ENCODE results near the gene GRIN1.

The GRIN1 gene

GRCh38 chr9:137162505-137163364 lies 23.8 kb downstream of the GRIN1 start:
- peak overlapping the region; percentile 10 for H3K4me3 ChIP-seq (ENCODE audit: low read depth, low read length)
- TF ChIP-seq, protein P1, sequence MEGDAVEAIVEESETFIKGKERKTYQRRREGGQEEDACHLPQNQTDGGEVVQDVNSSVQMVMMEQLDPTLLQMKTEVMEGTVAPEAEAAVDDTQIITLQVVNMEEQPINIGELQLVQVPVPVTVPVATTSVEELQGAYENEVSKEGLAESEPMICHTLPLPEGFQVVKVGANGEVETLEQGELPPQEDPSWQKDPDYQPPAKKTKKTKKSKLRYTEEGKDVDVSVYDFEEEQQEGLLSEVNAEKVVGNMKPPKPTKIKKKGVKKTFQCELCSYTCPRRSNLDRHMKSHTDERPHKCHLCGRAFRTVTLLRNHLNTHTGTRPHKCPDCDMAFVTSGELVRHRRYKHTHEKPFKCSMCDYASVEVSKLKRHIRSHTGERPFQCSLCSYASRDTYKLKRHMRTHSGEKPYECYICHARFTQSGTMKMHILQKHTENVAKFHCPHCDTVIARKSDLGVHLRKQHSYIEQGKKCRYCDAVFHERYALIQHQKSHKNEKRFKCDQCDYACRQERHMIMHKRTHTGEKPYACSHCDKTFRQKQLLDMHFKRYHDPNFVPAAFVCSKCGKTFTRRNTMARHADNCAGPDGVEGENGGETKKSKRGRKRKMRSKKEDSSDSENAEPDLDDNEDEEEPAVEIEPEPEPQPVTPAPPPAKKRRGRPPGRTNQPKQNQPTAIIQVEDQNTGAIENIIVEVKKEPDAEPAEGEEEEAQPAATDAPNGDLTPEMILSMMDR (IDR thresholded peaks at IDR 0.05; ENCODE audit: low read depth, low read length, missing control alignments) = no peak
- DNase-seq (ENCODE audit: low read depth) = no peak
- in situ Hi-C loops (cut with HindIII; ENCODE audit: low sequenced_read_pairs) = no loop called here

GRCh38 chr9:137163365-137163715 lies 24.4 kb downstream of the GRIN1 start:
- peak overlapping the region; percentile 10 for H3K4me3 ChIP-seq (ENCODE audit: low read depth, low read length)
- TF ChIP-seq, protein P1 (IDR thresholded peaks at IDR 0.05; ENCODE audit: low read depth, low read length, missing control alignments) = no peak
- in situ Hi-C loops (cut with HindIII; ENCODE audit: low sequenced_read_pairs) = no loop called here
- no peak for DNase-seq (ENCODE audit: low read depth)

- TF ChIP-seq, protein P1 (IDR thresholded peaks at IDR 0.05; ENCODE audit: low read depth, low read length, missing control alignments) = no peak
- in situ Hi-C loops (cut with HindIII; ENCODE audit: low sequenced_read_pairs) = no loop called here
- H3K4me3 ChIP-seq (ENCODE audit: low read depth, low read length) = no peak overlapping the region
- DNase-seq (ENCODE audit: low read depth) = no peak
These were observed 24.9 kb downstream of the GRIN1 start for GRCh38 chr9:137163805-137164204.

DNA sequence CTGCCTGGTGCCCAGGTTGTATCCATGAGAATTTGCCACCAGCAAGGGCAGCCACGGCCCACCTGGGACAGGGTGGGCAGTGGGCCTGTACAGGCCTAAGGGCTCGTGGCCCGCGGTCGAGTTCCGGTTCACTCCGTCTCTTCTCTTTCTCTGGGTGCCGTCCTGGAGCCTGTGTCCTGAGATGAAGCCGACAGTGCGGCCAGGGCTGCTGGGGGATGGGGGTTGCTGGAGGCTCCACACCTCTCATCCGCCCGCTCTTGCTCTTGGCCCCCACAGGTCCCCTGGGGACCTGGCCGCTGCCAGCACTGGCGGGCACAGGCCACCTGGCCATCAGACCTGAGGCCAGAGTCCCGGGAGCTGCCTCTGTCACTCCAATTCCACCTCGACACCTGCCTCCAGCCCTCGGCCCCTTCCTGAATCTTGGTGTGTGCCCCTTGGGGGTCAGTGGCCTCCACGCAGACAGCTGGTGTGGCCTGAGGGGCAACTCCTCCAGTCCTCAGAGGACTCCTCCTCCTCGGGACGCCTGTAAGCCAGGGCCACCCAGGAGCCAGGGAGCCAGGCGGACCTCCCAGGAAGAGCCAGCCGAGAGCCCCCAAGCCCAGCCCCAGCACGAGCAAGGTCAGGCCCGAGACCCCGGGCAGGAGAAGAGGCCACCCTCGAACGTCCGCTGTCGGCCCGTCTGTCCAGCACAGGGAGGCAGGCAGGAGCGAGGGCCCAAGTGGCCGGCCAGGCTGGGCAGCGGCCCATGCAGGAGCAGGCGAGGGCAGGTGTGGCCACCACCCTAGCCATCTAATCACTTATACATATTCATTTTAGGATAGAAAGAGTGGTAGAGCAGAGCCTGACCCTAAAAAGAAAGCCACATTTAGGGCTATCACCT lies 25.7 kb downstream of the GRIN1 start:
- no peak for DNase-seq (ENCODE audit: low read depth)
- in situ Hi-C loops (cut with HindIII; ENCODE audit: low sequenced_read_pairs) = no loop called here
- no peak overlapping the region for H3K4me3 ChIP-seq (ENCODE audit: low read depth, low read length)
- TF ChIP-seq, protein P1 (IDR thresholded peaks at IDR 0.05; ENCODE audit: low read depth, low read length, missing control alignments) = no peak

DNA sequence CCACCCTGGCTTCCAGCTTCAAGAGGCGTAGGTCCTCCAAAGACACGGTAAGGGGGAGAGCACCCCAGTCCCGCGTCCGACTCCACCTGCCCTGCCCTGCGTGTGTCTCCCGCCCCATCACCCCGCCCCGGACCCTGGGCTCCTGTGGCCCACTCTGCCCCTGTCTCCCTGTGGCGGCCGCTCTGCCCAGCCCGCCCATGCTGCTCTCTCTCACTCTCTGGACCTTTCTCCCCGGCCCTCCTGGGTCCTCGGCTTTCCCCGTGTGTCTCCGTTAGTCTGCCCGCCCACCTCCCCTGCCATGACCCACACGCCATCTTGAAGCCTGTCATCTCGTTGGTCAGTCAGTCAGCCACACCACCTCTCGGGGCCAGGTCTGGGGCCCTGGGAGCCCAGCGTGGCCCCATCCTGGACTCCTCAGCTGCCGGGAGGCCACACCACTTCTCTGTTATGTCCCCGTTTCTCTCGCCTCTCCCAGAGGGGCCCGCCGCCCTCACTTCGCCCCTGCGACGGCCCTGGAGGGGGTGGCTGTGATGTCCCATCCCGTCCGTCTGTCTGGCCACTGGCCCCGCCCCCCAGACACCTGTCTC lies 26.4 kb downstream of the GRIN1 start:
- DNase-seq (ENCODE audit: low read depth) = no peak
- no peak overlapping the region for H3K4me3 ChIP-seq (ENCODE audit: low read depth, low read length)
- in situ Hi-C loops (cut with HindIII; ENCODE audit: low sequenced_read_pairs) = no loop called here
- TF ChIP-seq, protein P1 (IDR thresholded peaks at IDR 0.05; ENCODE audit: low read depth, low read length, missing control alignments) = no peak
